HepG2 (cell line): ENCODE results near the gene CAMSAP2. TPM values are rescaled to one million over a fixed set of nuclear protein-coding genes. Genes with fewer than 3 reads are reported as not detected.
A peak's percentile ranks its signal among the peaks of the same experiment; 100 is the strongest.

ENCODE experiments used
- BHLHE40 ChIP-seq: IDR thresholded peaks from 2 replicates; pipeline ENCODE4 v1.6.1; 2011; ENCODE audit warnings: low read length, improper control_type of control experiment
- CHCHD3 ChIP-seq: sonication (generic); formaldehyde crosslinking; IDR thresholded peaks from 2 replicates; pipeline ENCODE4 v1.8.0; 2022; ENCODE audit warnings: mild to moderate bottlenecking, missing genetic modification reagents, moderate library complexity
- GATAD2A ChIP-seq: IDR thresholded peaks from 2 replicates; pipeline ENCODE4 v1.6.1; 2016
- GLI4 ChIP-seq: sonication (generic); formaldehyde crosslinking; IDR thresholded peaks from 2 replicates; pipeline ENCODE4 v1.5.1; 2020; ENCODE audit warnings: missing genetic modification reagents, mild to moderate bottlenecking, moderate library complexity, borderline replicate concordance
- KDM6A ChIP-seq: IDR thresholded peaks from 2 replicates; pipeline ENCODE4 v1.6.1; 2016; ENCODE audit warnings: low read depth
- KIAA2018 ChIP-seq: sonication (generic); formaldehyde crosslinking; IDR thresholded peaks from 2 replicates; pipeline ENCODE4 v1.5.0; 2020; ENCODE audit warnings: mild to moderate bottlenecking, missing genetic modification reagents, borderline replicate concordance
- MIER2 ChIP-seq: IDR thresholded peaks from 2 replicates; pipeline ENCODE4 v1.6.1; 2016; ENCODE audit warnings: missing biosample characterization, missing genetic modification reagents
- MYPOP ChIP-seq: sonication (generic); formaldehyde crosslinking; IDR thresholded peaks from 2 replicates; pipeline ENCODE4 v1.8.1; 2023; ENCODE audit warnings: mild to moderate bottlenecking, moderate library complexity, missing genetic modification reagents
- SATB2 ChIP-seq: sonication (generic); formaldehyde crosslinking; IDR thresholded peaks from 2 replicates; pipeline ENCODE4 v1.5.0; 2020; ENCODE audit warnings: missing genetic modification reagents
- THAP7 ChIP-seq: sonication (generic); formaldehyde crosslinking; IDR thresholded peaks from 2 replicates; pipeline ENCODE4 v1.8.1; 2023; ENCODE audit warnings: mild to moderate bottlenecking, missing genetic modification reagents
- ZBTB37 ChIP-seq: sonication (generic); formaldehyde crosslinking; IDR thresholded peaks from 2 replicates; pipeline ENCODE4 v1.4.0; 2020; ENCODE audit warnings: mild to moderate bottlenecking, missing genetic modification reagents
- ZC3H4 ChIP-seq: sonication (generic); formaldehyde crosslinking; IDR thresholded peaks from 2 replicates; pipeline ENCODE4 v1.4.0; 2020; ENCODE audit warnings: missing genetic modification reagents, borderline replicate concordance
- ZGPAT ChIP-seq: IDR thresholded peaks from 2 replicates; pipeline ENCODE4 v1.6.1; 2016; ENCODE audit warnings: mild to moderate bottlenecking
- ZKSCAN5 ChIP-seq: sonication (generic); formaldehyde crosslinking; IDR thresholded peaks from 2 replicates; pipeline ENCODE4 v1.5.1; 2020; ENCODE audit warnings: mild to moderate bottlenecking, missing genetic modification reagents
- ZNF230 ChIP-seq: sonication (generic); formaldehyde crosslinking; IDR thresholded peaks from 2 replicates; pipeline ENCODE4 v1.4.0; 2020; ENCODE audit warnings: mild to moderate bottlenecking, missing genetic modification reagents
- ZNF510 ChIP-seq: sonication (generic); formaldehyde crosslinking; IDR thresholded peaks from 2 replicates; pipeline ENCODE4 v1.4.0; 2020; ENCODE audit warnings: low read depth, mild to moderate bottlenecking, missing genetic modification reagents
- polyA plus RNA-seq, 8 experiments: library from polyadenylated mRNA; depleted of rRNA in 3 of 8; stranded (reverse) in 7 of 8; unstranded in 1 of 8; fragments of >200 nt; fragmentation: Illumina TruSeq in 4 of 8; extraction: Trizol in 4 of 8; gene quantifications; 2 replicates each; pipeline versions ENCODE4 v1.2.1 to v1.2.3, GENCODE V29; 2011 to 2016; ENCODE audit warnings: low read depth in 4 of 8, missing spikeins in 1 of 8, mixed read lengths in 1 of 8; ENCODE audit not compliant: insufficient read depth in 1 of 8
- total RNA-seq, 5 experiments: library from RNA; depleted of rRNA; stranded (reverse); fragments of >200 nt; fragmentation: Illumina TruSeq; extraction: Trizol; gene quantifications; 2 replicates each; pipeline ENCODE4 v1.2.3, GENCODE V29; 2016; ENCODE audit warnings: low read depth in 1 of 5

Gene CAMSAP2
- total and polyA plus RNA-seq, 2 of the 13 experiments (the other 11 are each of a cell fraction or from before 2014, with no cell fraction given): 3.4 to 8.2 TPM

GRCh38 chr1:200896531-200897196 is 158.0 kb downstream of the CAMSAP2 start (continued):
- no peak for TF ChIP-seq ZNF510 (CRISPR knock-in tag)
- no peak for TF ChIP-seq SATB2
- no peak for TF ChIP-seq ZBTB37 (CRISPR knock-in tag)
- no peak for TF ChIP-seq CHCHD3 (CRISPR knock-in tag)
- TF ChIP-seq MYPOP (CRISPR knock-in tag): no peak
- peak; percentile 99 for TF ChIP-seq GATAD2A (CRISPR knock-in tag)
- no peak for TF ChIP-seq GLI4
- TF ChIP-seq KIAA2018: no peak
- TF ChIP-seq ZKSCAN5: 0 out of 2 replicates have a peak, but pooled peaks have one; percentile 24
- TF ChIP-seq THAP7 (CRISPR knock-in tag): peak; percentile 65; the same call in 1 of the 2 replicates
- TF ChIP-seq KDM6A (CRISPR knock-in tag): peak; percentile 93
- TF ChIP-seq MIER2 (CRISPR knock-in tag): peak; percentile 37; the same call in 1 of the 2 replicates
- 0 out of 2 replicates have a peak, but pooled peaks have one; percentile 41 for TF ChIP-seq ZNF230
- TF ChIP-seq BHLHE40: 0 out of 2 replicates have a peak, but pooled peaks have one; percentile 26
- no peak for TF ChIP-seq ZC3H4 (CRISPR knock-in tag)
- TF ChIP-seq ZGPAT: peak; percentile 82
